Panc1 (cell line): Measurements from ENCODE around the gene RIMS1. TPM values are rescaled to one million over a fixed set of nuclear protein-coding genes. Genes with fewer than 3 reads are reported as not detected.

ENCODE experiments used
- ATAC-seq: fragments of 200-7000 bp; cut with Tn5 transposase; 2 replicates; pipeline ENCODE4 v1.9.1; 2020; ENCODE audit warnings: mild to moderate bottlenecking, moderate library complexity
- BruUV-seq: library from RNA; stranded (reverse); fragments of 400-500 nt; replicated peaks from 2 replicates; lab custom pipeline; 2021; lab: Mats Ljungman, UMichigan
- CTCF ChIA-PET: fragments of 300-600 bp; sonication (Branson Sonifier 250); formaldehyde crosslinking; loops from one replicate; lab custom pipeline; 2022; ENCODE audit warnings: antibody characterized with exemption; lab: Charles Lee
- POLR2A ChIA-PET: fragments of 300-600 bp; sonication (Branson Sonifier 250); formaldehyde crosslinking; loops from one replicate; lab custom pipeline; 2022; ENCODE audit warnings: antibody characterized with exemption; lab: Charles Lee
- DNase-seq: peaks from one replicate; pipeline ENCODE4 v3.0.0-alpha.2; 2010; ENCODE audit warnings: low read depth, low spot score
- H3K27ac ChIP-seq: 2 replicates; pipeline ENCODE4 v1.5.1; 2011; ENCODE audit warnings: mild to moderate bottlenecking, low read length, inconsistent platforms
- H3K27me3 ChIP-seq: fragments of 200-500 bp; sonication (Bioruptor generic); 2 replicates; pipeline ENCODE4 v1.6.0; 2014; ENCODE audit warnings: low read length, inconsistent platforms; ENCODE audit not compliant: control insufficient read depth, insufficient read depth
- H3K36me3 ChIP-seq: fragments of 200-500 bp; sonication (Bioruptor generic); 2 replicates; pipeline ENCODE4 v1.5.1; 2014; ENCODE audit warnings: inconsistent platforms, mild to moderate bottlenecking, low read length, moderate library complexity; ENCODE audit not compliant: control insufficient read depth, insufficient read depth
- H3K4me1 ChIP-seq: 2 replicates; pipeline ENCODE4 v1.5.1; 2011; ENCODE audit warnings: inconsistent platforms, mild to moderate bottlenecking, low read length, moderate library complexity; ENCODE audit not compliant: control insufficient read depth, insufficient read depth
- H3K4me3 ChIP-seq, 2 experiments: 2 replicates each; pipeline ENCODE4 v1.5.1; 2011 to 2012; ENCODE audit warnings: low read depth in 2 of 2, low read length in 2 of 2, mild to moderate bottlenecking in 2 of 2, inconsistent platforms in 1 of 2, moderate library complexity in 1 of 2
- H3K9me3 ChIP-seq: fragments of 200-500 bp; sonication (Bioruptor generic); 2 replicates; pipeline ENCODE4 v1.5.1; 2014; ENCODE audit warnings: low read depth, mild to moderate bottlenecking, inconsistent platforms, low read length, moderate library complexity; ENCODE audit not compliant: control insufficient read depth, insufficient read depth
- CTCF ChIP-seq: fragments of 450-650 bp; IDR thresholded peaks from 2 replicates; pipeline ENCODE4 v1.5.1; 2017; ENCODE audit warnings: mild to moderate bottlenecking
- POLR2AphosphoS5 ChIP-seq: IDR thresholded peaks from 2 replicates; pipeline ENCODE4 v1.6.1; 2012; ENCODE audit warnings: mild to moderate bottlenecking, low read depth, low read length, moderate library complexity
- REST ChIP-seq, 2 experiments: IDR thresholded peaks; 2 replicates each; pipeline ENCODE4 v1.6.1; 2011 to 2012; ENCODE audit warnings: low read depth in 2 of 2, control low read depth in 1 of 2, low read length in 1 of 2, mild to moderate bottlenecking in 1 of 2, moderate library complexity in 1 of 2; ENCODE audit not compliant: insufficient read depth in 1 of 2
- SIN3A ChIP-seq: IDR thresholded peaks from 2 replicates; pipeline ENCODE4 v1.6.1; 2012; ENCODE audit warnings: low read depth, mild to moderate bottlenecking, low read length, moderate library complexity, borderline replicate concordance; ENCODE audit not compliant: insufficient read depth
- TCF7L2 ChIP-seq: IDR thresholded peaks from 2 replicates; pipeline ENCODE4 v1.6.1; 2011; ENCODE audit warnings: mild to moderate bottlenecking, low read depth, low read length, inconsistent platforms
- in situ Hi-C: cut with HindIII; loops from 2 replicates; pipeline ENCODE4 v1.10.0; 2016; ENCODE audit warnings: low sequenced_read_pairs, low pct_unique_long_range_greater_than_20kb
- intact Hi-C: fragments of 100-400 bp; cut with micrococcal nuclease; formaldehyde crosslinking; loops from one replicate; pipeline ENCODE4 v1.10.0; 2022; ENCODE audit not compliant: unreplicated experiment
- total RNA-seq: library from RNA; stranded (reverse); gene quantifications from one replicate; pipeline ENCODE4 v1.2.1, GENCODE V29; 2021; ENCODE audit not compliant: unreplicated experiment

Gene RIMS1
- total RNA-seq, 1 experiment from 2014 or later = 0.18 TPM

GRCh38 chr6:71983131-71983530 is 96.8 kb downstream of the RIMS1 start:
- Histone ChIP-seq H3K4me1 (no peaks in the 10 kb centered on the region), H3K9me3 (no peaks in the 10 kb centered on the region), H3K36me3 (no peaks in the 10 kb centered on the region), H3K4me3 (no peak overlapping the region), H3K27me3 (no peaks in the 10 kb centered on the region; the same call in 1 of the 2 replicates), H3K27ac (no peak overlapping the region)
- in situ Hi-C loops (no loop called here), intact Hi-C loops (no loop called here)
- TF ChIP-seq POLR2AphosphoS5 = no peak
- no peak for TF ChIP-seq TCF7L2
- TF ChIP-seq SIN3A = no peak
- TF ChIP-seq REST (IDR thresholded peaks at IDR 0.05; ENCODE audit: insufficient read depth in 1 of 2, low read depth in 2 of 2, low read length in 1 of 2) = no peak
- TF ChIP-seq CTCF = no peak
- ATAC-seq (no peak), DNase-seq (no peak)
- no TSS peak for BruUV-seq
- POLR2A ChIA-PET = no interaction called here
- CTCF ChIA-PET = no interaction called here

GRCh38 chr6:71994705-71995271 is 108.4 kb downstream of the RIMS1 start:
- BruUV-seq = no TSS peak
- Histone ChIP-seq H3K4me3 (no peak overlapping the region), H3K9me3 (no peaks in the 10 kb centered on the region), H3K27ac (no peak overlapping the region), H3K4me1 (no peaks in the 10 kb centered on the region), H3K27me3 (no peaks in the 10 kb centered on the region), H3K36me3 (no peaks in the 10 kb centered on the region)
- intact Hi-C loops = no loop called here
- in situ Hi-C loops = no loop called here
- POLR2A ChIA-PET = no interaction called here
- CTCF ChIA-PET = no interaction called here
- ATAC-seq = no peak
- TF ChIP-seq REST (IDR thresholded peaks at IDR 0.05; ENCODE audit: insufficient read depth in 1 of 2, low read depth in 2 of 2, low read length in 1 of 2) (no peak), TCF7L2 (no peak), CTCF (no peak), POLR2AphosphoS5 (no peak), SIN3A (no peak)
- DNase-seq = no peak
